CD14-positive monocyte (primary cell): ENCODE results near the gene IFI27. TPM values are rescaled to one million over a fixed set of nuclear protein-coding genes. Genes with fewer than 3 reads are reported as not detected.

ENCODE experiments used
- DNase-seq, 3 donors: peaks; one replicate each; pipeline ENCODE4 v3.0.0-alpha.2; 2011 to 2022
- H2AFZ ChIP-seq: 2 replicates; pipeline ENCODE4 v1.6.0; 2012; ENCODE audit warnings: mild to moderate bottlenecking, low read depth, low read length, inconsistent platforms; ENCODE audit not compliant: insufficient read depth, poor library complexity, severe bottlenecking
- H3K27ac ChIP-seq, 2 donors: 1 replicate in 1 of 2; 2 replicates in 1 of 2; pipeline ENCODE4 v1.5.1; 2012 to 2013; ENCODE audit warnings: low read length in 2 of 2, control low read depth in 1 of 2, inconsistent platforms in 1 of 2, low read depth in 1 of 2, mild to moderate bottlenecking in 1 of 2
- H3K27me3 ChIP-seq, 2 donors: one replicate each; pipeline versions ENCODE4 v1.6.0 to v1.6.1; 2011 to 2013; ENCODE audit warnings: low read length in 2 of 2; ENCODE audit not compliant: control insufficient read depth in 2 of 2, insufficient read depth in 2 of 2
- H3K36me3 ChIP-seq, 2 donors: replicated peaks in 1 of 2; 1 replicate in 1 of 2; 2 replicates in 1 of 2; pipeline versions ENCODE4 v1.5.1 to v1.6.1; 2012 to 2013; ENCODE audit warnings: low read length in 2 of 2, control low read depth in 1 of 2, inconsistent platforms in 1 of 2, mild to moderate bottlenecking in 1 of 2; ENCODE audit not compliant: insufficient read depth in 2 of 2, control insufficient read depth in 1 of 2
- H3K4me1 ChIP-seq, 2 donors: 1 replicate in 1 of 2; 2 replicates in 1 of 2; pipeline versions ENCODE4 v1.5.1 to v1.6.1; 2012 to 2013; ENCODE audit warnings: low read length in 2 of 2, control low read depth in 1 of 2, inconsistent platforms in 1 of 2, mild to moderate bottlenecking in 1 of 2, moderate library complexity in 1 of 2; ENCODE audit not compliant: insufficient read depth in 2 of 2, control insufficient read depth in 1 of 2
- H3K4me2 ChIP-seq: replicated peaks from 2 replicates; pipeline ENCODE3; 2012; ENCODE audit warnings: low read length, moderate library complexity, mild to moderate bottlenecking; ENCODE audit not compliant: poor library complexity, severe bottlenecking; ENCODE audit errors: extremely low read depth
- H3K4me3 ChIP-seq, 3 experiments: fragments of 200-600 bp in 1 of 3; sonication (generic) in 1 of 3; replicated peaks in 1 of 3; 1 replicate in 2 of 3; 2 replicates in 1 of 3; pipeline ENCODE4 v1.5.1; 2011 to 2013; ENCODE audit warnings: low read length in 3 of 3, mild to moderate bottlenecking in 3 of 3, control low read depth in 2 of 3, low read depth in 2 of 3, inconsistent platforms in 1 of 3, moderate library complexity in 1 of 3
- H3K79me2 ChIP-seq: 2 replicates; pipeline ENCODE4 v1.6.0; 2012; ENCODE audit warnings: mild to moderate bottlenecking, control low read depth, inconsistent platforms, low read length, moderate library complexity; ENCODE audit not compliant: insufficient read depth
- H3K9ac ChIP-seq: 2 replicates; pipeline ENCODE4 v1.6.0; 2017; ENCODE audit warnings: low read length, mild to moderate bottlenecking; ENCODE audit not compliant: insufficient read depth, poor library complexity, severe bottlenecking
- H3K9me3 ChIP-seq, 2 donors: replicated peaks in 1 of 2; 1 replicate in 1 of 2; 2 replicates in 1 of 2; pipeline versions ENCODE4 v1.5.1 to v1.6.1; 2012 to 2013; ENCODE audit warnings: low read length in 2 of 2, control low read depth in 1 of 2; ENCODE audit not compliant: control insufficient read depth in 1 of 2, insufficient read depth in 1 of 2
- H4K20me1 ChIP-seq: 2 replicates; pipeline ENCODE4 v1.6.0; 2012; ENCODE audit warnings: mild to moderate bottlenecking, low read length, control low read depth, moderate library complexity; ENCODE audit not compliant: insufficient read depth
- H3K27ac Mint-ChIP-seq, 7 donors: one replicate each; pipeline ENCODE4 v1.8.0; 2020; ENCODE audit warnings: mild to moderate bottlenecking in 7 of 7, mixed read lengths in 7 of 7, moderate library complexity in 6 of 7, inconsistent platforms in 2 of 7
- H3K27me3 Mint-ChIP-seq, 3 donors: one replicate each; pipeline ENCODE4 v1.8.0; 2021 to 2022; ENCODE audit warnings: low read depth in 3 of 3, mild to moderate bottlenecking in 3 of 3, mixed read lengths in 3 of 3, moderate library complexity in 3 of 3, inconsistent platforms in 1 of 3
- H3K36me3 Mint-ChIP-seq, 2 donors: one replicate each; pipeline ENCODE4 v1.8.0; 2020; ENCODE audit warnings: mixed read lengths in 2 of 2, inconsistent platforms in 1 of 2, mild to moderate bottlenecking in 1 of 2
- H3K4me1 Mint-ChIP-seq: one replicate; pipeline ENCODE4 v1.8.0; 2020; ENCODE audit warnings: mild to moderate bottlenecking, mixed read lengths
- H3K4me3 Mint-ChIP-seq, 2 donors: one replicate each; pipeline ENCODE4 v1.8.0; 2020; ENCODE audit warnings: mild to moderate bottlenecking in 2 of 2, mixed read lengths in 2 of 2, moderate library complexity in 1 of 2
- H3K9me3 Mint-ChIP-seq, 7 donors: one replicate each; pipeline ENCODE4 v1.8.0; 2020 to 2022; ENCODE audit warnings: mixed read lengths in 7 of 7, mild to moderate bottlenecking in 6 of 7, moderate library complexity in 6 of 7, inconsistent platforms in 2 of 7
- CTCF ChIP-seq: fragments of 200-600 bp; IDR thresholded peaks from one replicate; pipeline ENCODE4 v1.8.0; 2022; ENCODE audit warnings: antibody characterized with exemption, mild to moderate bottlenecking
- WGBS: methylation state at CpG from one replicate; pipeline ENCODE4 v1.1.5; 2013; ENCODE audit warnings: missing lambda C conversion rate; ENCODE audit not compliant: insufficient coverage; 5-methylcytosine and 5-hydroxymethylcytosine counted together
- intact Hi-C, 2 donors: fragments of 100-400 bp; cut with micrococcal nuclease; formaldehyde crosslinking; loops; one replicate each; pipeline versions ENCODE4 v1.15.0 to v1.15.1; 2023
- polyA plus RNA-seq, 3 donors: library from polyadenylated mRNA; depleted of rRNA in 1 of 3; unstranded in 2 of 3; stranded (reverse) in 1 of 3; fragments of 300-500 nt in 2 of 3; fragments of >200 nt in 1 of 3; fragmentation: Illumina TruSeq in 2 of 3; gene quantifications; 1 replicate in 2 of 3; 2 replicates in 1 of 3; pipeline ENCODE4 v1.2.3, GENCODE V29; 2012 to 2021

IFI27 gene
- polyA plus RNA-seq, 3 donors: 3.0 to 3.9 (median 3.3) TPM

- Mint-ChIP-seq H3K4me1 (no peaks in the 10 kb centered on the region), H3K4me3 (no peak overlapping the region), H3K27me3 (peaks cover 10 to 12% (median 11%) of the 10 kb centered on the region in 3 donors), H3K27ac (no peak overlapping the region), H3K9me3 (peaks cover 10 to 27% (median 18%) of the 10 kb centered on the region in 7 donors), H3K36me3 (peaks cover 0 to 3% of the 10 kb centered on the region in 2 donors)
- no peaks in the 10 kb centered on the region for H3K79me2 ChIP-seq
- no peak overlapping the region for H3K9ac ChIP-seq
- intact Hi-C loops: no loop called here
- TF ChIP-seq CTCF: no peak
- WGBS: 44% methylated on average over 1 of the region's 3 CpGs
- no peak for DNase-seq
- H2AFZ ChIP-seq: no peak overlapping the region
- peaks cover under 1 to 3% of the 10 kb centered on the region in 2 donors for H3K36me3 ChIP-seq
- H3K4me1 ChIP-seq: no peaks in the 10 kb centered on the region
- peaks cover 0 to 2% of the 10 kb centered on the region in 2 donors for H3K27me3 ChIP-seq
- peaks cover 12 to 25% of the 10 kb centered on the region in 2 donors for H3K9me3 ChIP-seq
- no peak overlapping the region for H3K4me2 ChIP-seq
- H3K4me3 ChIP-seq: no peak overlapping the region
- H3K27ac ChIP-seq: no peak overlapping the region
- no peaks in the 10 kb centered on the region for H4K20me1 ChIP-seq
Measured at GRCh38 chr14:94121485-94121884, 10.9 kb downstream of the IFI27 start.

- peaks cover 0 to 2% of the 10 kb centered on the region in 2 donors for H3K27me3 ChIP-seq
- H3K36me3 ChIP-seq: peaks cover 10 to 12% of the 10 kb centered on the region in 2 donors
- 70% methylated on average over 2 of the region's 3 CpGs for WGBS
- H3K4me1 ChIP-seq: no peaks in the 10 kb centered on the region
- no peak overlapping the region for H3K4me2 ChIP-seq
- Mint-ChIP-seq H3K27me3 (peaks cover 8 to 12% (median 11%) of the 10 kb centered on the region in 3 donors), H3K27ac (no peak overlapping the region), H3K9me3 (peaks cover 10 to 26% (median 18%) of the 10 kb centered on the region in 7 donors), H3K36me3 (peaks cover 6 to 12% of the 10 kb centered on the region in 2 donors), H3K4me3 (no peak overlapping the region), H3K4me1 (no peaks in the 10 kb centered on the region)
- H4K20me1 ChIP-seq: no peaks in the 10 kb centered on the region
- DNase-seq: no peak
- H2AFZ ChIP-seq: no peak overlapping the region
- intact Hi-C loops: no loop called here
- H3K79me2 ChIP-seq: no peaks in the 10 kb centered on the region
- peaks cover 12 to 25% of the 10 kb centered on the region in 2 donors for H3K9me3 ChIP-seq
- no peak overlapping the region for H3K27ac ChIP-seq
- no peak overlapping the region for H3K4me3 ChIP-seq
- H3K9ac ChIP-seq: no peak overlapping the region
- no peak for TF ChIP-seq CTCF
Measured at GRCh38 chr14:94122438-94122837, 11.9 kb downstream of the IFI27 start.
